CD4-positive, CD25-positive, alpha-beta regulatory T cell (primary cell): ENCODE measurements around the gene TPRA1. TPM values are rescaled to one million over a fixed set of nuclear protein-coding genes. Genes with fewer than 3 reads are reported as not detected.
A peak's percentile ranks its signal among the peaks of the same experiment; 100 is the strongest.
"Not testable (repeated sequence)": the region's sequence is repeated elsewhere in the genome, so short reads cannot be mapped to it uniquely, and the experiment has no call there.

ENCODE experiments used
- ATAC-seq, 2 donors: fragments of 150-1000 bp; cut with Tn5 transposase; one replicate each; pipeline ENCODE4 v1.10.0; 2021; ENCODE audit warnings: low read depth in 2 of 2, moderate number of reproducible peaks in 2 of 2, moderate library complexity in 1 of 2
- DNase-seq, 3 donors: peaks; one replicate each; pipeline versions ENCODE4 v3.0.0 to v3.0.0-alpha.2; 2012 to 2022; ENCODE audit warnings: mixed read lengths in 1 of 3
- H3K27ac ChIP-seq: one replicate; pipeline ENCODE4 v1.7.0; 2013; ENCODE audit warnings: mild to moderate bottlenecking, low read length; ENCODE audit not compliant: insufficient read depth, poor library complexity, severe bottlenecking
- H3K27me3 ChIP-seq: one replicate; pipeline ENCODE4 v1.7.0; 2013; ENCODE audit warnings: low read length; ENCODE audit not compliant: control insufficient read depth, insufficient read depth
- H3K36me3 ChIP-seq: one replicate; pipeline ENCODE4 v1.7.0; 2013; ENCODE audit warnings: mild to moderate bottlenecking, low read length, moderate library complexity; ENCODE audit not compliant: control insufficient read depth, insufficient read depth
- H3K4me1 ChIP-seq: 2 replicates; pipeline ENCODE4 v1.7.0; 2013; ENCODE audit warnings: mild to moderate bottlenecking, low read length; ENCODE audit not compliant: insufficient read depth, control insufficient read depth, poor library complexity, severe bottlenecking
- H3K4me3 ChIP-seq: one replicate; pipeline ENCODE4 v1.7.0; 2013; ENCODE audit warnings: low read depth, mild to moderate bottlenecking, low read length, moderate library complexity
- H3K9me3 ChIP-seq, 2 experiments: 1 replicate in 1 of 2; 2 replicates in 1 of 2; pipeline ENCODE4 v1.7.0; 2013; ENCODE audit warnings: low read length in 2 of 2, mild to moderate bottlenecking in 1 of 2, moderate library complexity in 1 of 2; ENCODE audit not compliant: control insufficient read depth in 2 of 2
- H3K27ac Mint-ChIP-seq, 3 donors: one replicate each; pipeline ENCODE4 v1.8.0; 2020 to 2022; ENCODE audit warnings: mild to moderate bottlenecking in 3 of 3, mixed read lengths in 3 of 3, moderate library complexity in 2 of 3
- H3K27me3 Mint-ChIP-seq: one replicate; pipeline ENCODE4 v1.8.0; 2022; ENCODE audit warnings: mild to moderate bottlenecking, mixed read lengths
- H3K36me3 Mint-ChIP-seq: one replicate; pipeline ENCODE4 v1.8.0; 2020; ENCODE audit warnings: mixed read lengths
- H3K4me1 Mint-ChIP-seq, 4 donors: one replicate each; pipeline ENCODE4 v1.8.0; 2020 to 2022; ENCODE audit warnings: mixed read lengths in 4 of 4, mild to moderate bottlenecking in 1 of 4
- H3K4me3 Mint-ChIP-seq, 4 donors: one replicate each; pipeline ENCODE4 v1.8.0; 2020 to 2022; ENCODE audit warnings: mild to moderate bottlenecking in 4 of 4, mixed read lengths in 4 of 4, moderate library complexity in 3 of 4
- H3K9me3 Mint-ChIP-seq, 7 donors: one replicate each; pipeline ENCODE4 v1.8.0; 2020 to 2022; ENCODE audit warnings: mixed read lengths in 7 of 7, mild to moderate bottlenecking in 3 of 7, moderate library complexity in 2 of 7
- polyA plus RNA-seq, 4 donors: library from polyadenylated mRNA; unstranded; fragments of 300-500 nt; fragmentation: Illumina TruSeq; gene quantifications; one replicate each; pipeline ENCODE4 v1.2.3, GENCODE V29; 2021
- total RNA-seq: library from RNA; stranded (reverse); gene quantifications from one replicate; pipeline ENCODE4 v1.2.3, GENCODE V29; 2022

Gene TPRA1
- total and polyA plus RNA-seq, 5 donors from 2014 or later = 14.0 to 27.4 (median 24.0) TPM

DNA sequence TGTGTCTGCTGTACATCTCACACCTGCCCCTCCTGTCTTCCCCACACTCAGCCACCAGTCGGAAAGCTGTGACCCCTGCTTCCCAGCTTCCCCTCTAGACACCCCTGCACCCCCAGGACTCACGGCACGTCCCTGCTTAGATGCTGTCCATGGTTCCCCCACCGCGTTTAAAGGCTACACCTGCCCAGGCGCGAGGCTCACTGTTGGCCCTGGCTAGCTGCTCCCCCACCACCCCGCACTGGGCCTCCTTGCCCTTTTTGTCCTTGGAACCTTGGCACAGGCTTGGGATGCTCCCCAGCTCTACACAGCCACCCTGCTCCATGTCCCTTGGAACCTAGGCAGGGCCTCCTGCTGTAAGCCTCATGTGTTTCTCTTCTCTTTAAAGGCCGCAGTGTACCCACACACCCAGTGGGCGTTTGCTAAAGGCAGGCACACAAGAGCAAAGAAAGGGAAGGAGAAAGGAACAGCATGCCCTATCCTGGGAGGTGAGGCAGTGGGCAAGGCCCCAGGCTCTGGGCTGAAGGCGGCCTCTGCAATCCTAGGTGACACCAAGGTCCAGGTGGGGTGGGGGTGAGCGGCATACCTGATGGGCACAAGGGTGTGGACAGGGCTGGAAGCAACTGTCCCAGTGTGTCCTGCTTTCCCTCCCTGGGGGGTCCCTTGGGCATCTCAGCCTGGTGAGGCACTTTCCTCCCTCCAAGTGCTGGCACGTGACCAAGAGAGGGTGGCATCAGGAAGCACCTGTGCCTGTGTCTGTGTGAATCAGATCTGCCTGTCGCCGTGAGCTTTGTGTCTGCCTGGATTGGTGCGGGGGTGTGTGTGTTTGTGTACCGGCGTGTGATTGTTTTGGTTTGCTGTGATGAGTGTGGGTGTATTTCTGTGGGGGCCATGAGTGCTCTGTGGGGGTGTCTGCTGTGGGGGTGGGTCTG, 54.4 kb downstream of the TPRA1 start:
- H3K9me3 Mint-ChIP-seq = peaks cover 0 to 2% (median 0%) of the 10 kb centered on the region in 7 donors
- H3K27ac Mint-ChIP-seq = no peak overlapping the region
- H3K27ac ChIP-seq = no peak overlapping the region
- no peaks in the 10 kb centered on the region for H3K27me3 ChIP-seq
- DNase-seq (no peak), ATAC-seq (no peak)
- peaks cover 10% of the 10 kb centered on the region for H3K27me3 Mint-ChIP-seq
- no peaks in the 10 kb centered on the region for H3K36me3 ChIP-seq
- no peaks in the 10 kb centered on the region for H3K4me1 ChIP-seq
- H3K4me3 Mint-ChIP-seq = no peak overlapping the region
- no peaks in the 10 kb centered on the region for H3K36me3 Mint-ChIP-seq
- no peak overlapping the region for H3K4me3 ChIP-seq
- H3K9me3 ChIP-seq = no peaks in the 10 kb centered on the region
- H3K4me1 Mint-ChIP-seq = peaks cover 0 to 4% (median 0%) of the 10 kb centered on the region in 4 donors

DNA sequence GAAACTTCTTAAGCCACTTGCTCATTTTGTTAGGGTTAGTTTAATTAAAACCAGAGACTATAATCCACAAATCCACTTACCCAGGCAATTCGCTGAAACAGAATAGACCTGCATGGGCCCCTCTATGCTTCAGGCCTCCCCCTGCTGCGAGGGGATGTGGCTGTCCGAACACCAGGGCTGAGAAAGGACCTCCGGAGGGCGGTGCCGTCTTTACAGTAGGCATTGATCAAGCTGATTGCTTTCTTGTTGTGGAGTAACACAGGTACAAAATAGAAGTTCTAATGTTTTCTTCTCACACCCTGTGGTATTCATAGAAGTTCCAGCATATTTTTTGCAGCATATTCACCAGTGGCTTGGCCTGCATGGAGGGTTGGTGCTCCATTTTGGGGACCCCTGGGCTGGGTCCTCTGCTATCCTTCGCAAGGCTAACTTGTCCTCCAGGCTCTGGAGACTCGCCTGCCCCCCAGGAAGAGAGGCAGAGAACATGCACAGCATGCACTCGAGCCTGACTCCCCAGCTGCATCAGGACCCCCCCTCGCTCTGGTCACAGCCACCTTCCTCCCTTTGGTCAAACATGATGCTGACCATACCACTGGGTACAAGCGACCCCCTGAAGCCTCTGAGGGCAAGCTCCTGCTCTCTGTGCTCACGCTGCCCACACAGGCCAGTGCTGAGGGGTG, 55.3 kb downstream of the TPRA1 start:
- Histone ChIP-seq H3K4me3 (no peak overlapping the region), H3K4me1 (no peaks in the 10 kb centered on the region), H3K9me3 (no peaks in the 10 kb centered on the region), H3K36me3 (no peaks in the 10 kb centered on the region), H3K27me3 (no peaks in the 10 kb centered on the region), H3K27ac (no peak overlapping the region)
- no peaks in the 10 kb centered on the region for H3K36me3 Mint-ChIP-seq
- no peak for DNase-seq
- H3K27me3 Mint-ChIP-seq = peaks cover 10% of the 10 kb centered on the region
- no peak overlapping the region for H3K27ac Mint-ChIP-seq
- H3K4me3 Mint-ChIP-seq = no peak overlapping the region
- H3K4me1 Mint-ChIP-seq = peaks cover 0 to 4% (median 0%) of the 10 kb centered on the region in 4 donors
- no peak for ATAC-seq
- H3K9me3 Mint-ChIP-seq = peaks cover 0 to 2% (median 0%) of the 10 kb centered on the region in 7 donors

DNA sequence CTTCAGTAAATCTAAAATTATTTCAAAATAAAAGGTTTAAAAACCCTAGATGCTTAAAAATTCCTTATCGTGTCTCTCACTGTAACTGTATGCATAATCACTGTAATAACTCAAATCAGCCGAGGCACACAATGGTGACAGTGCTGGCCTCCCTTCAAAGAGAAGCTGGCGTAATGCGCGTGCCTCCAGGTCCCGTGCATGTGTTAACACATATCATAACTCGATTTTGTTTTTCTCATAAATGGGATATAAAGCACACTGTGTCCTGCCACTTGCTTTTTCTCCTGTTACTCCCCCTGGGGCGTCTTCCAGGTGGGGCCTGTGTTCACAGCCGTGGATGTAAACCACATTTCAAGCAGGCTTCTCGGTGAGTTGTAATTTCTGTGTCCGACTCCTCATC, 56.0 kb downstream of the TPRA1 start:
- no peak overlapping the region for H3K4me3 Mint-ChIP-seq
- no peak for DNase-seq

DNA sequence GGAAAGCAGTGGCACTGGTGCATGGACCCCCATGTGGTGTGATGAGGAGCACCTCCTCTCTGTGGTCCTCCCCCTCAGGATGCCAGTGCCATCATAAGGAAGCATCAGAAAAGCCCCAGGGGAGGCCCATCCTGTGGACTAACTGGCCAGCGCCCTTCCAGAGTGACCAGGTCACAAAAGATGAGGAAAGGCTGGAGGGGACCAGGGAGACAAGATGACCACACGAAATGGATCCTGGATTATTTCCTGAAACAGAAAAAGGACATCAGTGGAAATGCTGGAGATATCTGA, 56.4 kb downstream of the TPRA1 start:
- Histone ChIP-seq H3K9me3 (no peaks in the 10 kb centered on the region), H3K4me1 (no peaks in the 10 kb centered on the region), H3K4me3 (no peak overlapping the region), H3K36me3 (no peaks in the 10 kb centered on the region), H3K27ac (no peak overlapping the region), H3K27me3 (no peaks in the 10 kb centered on the region)
- no peak for DNase-seq
- no peak overlapping the region for H3K4me3 Mint-ChIP-seq
- no peaks in the 10 kb centered on the region for H3K36me3 Mint-ChIP-seq
- H3K27ac Mint-ChIP-seq = no peak overlapping the region
- ATAC-seq = no peak
- peaks cover 0 to 4% (median 0%) of the 10 kb centered on the region in 4 donors for H3K4me1 Mint-ChIP-seq
- H3K27me3 Mint-ChIP-seq = peaks cover 10% of the 10 kb centered on the region
- peaks cover 0 to 5% (median 0%) of the 10 kb centered on the region in 7 donors for H3K9me3 Mint-ChIP-seq

More for the DNA sequence above, 56.0 kb downstream of the TPRA1 start:
- H3K27ac Mint-ChIP-seq = no peak overlapping the region
- Histone ChIP-seq H3K27me3 (no peaks in the 10 kb centered on the region), H3K4me3 (no peak overlapping the region), H3K9me3 (no peaks in the 10 kb centered on the region), H3K27ac (no peak overlapping the region), H3K4me1 (no peaks in the 10 kb centered on the region), H3K36me3 (no peaks in the 10 kb centered on the region)
- H3K36me3 Mint-ChIP-seq = no peaks in the 10 kb centered on the region
- peaks cover 0 to 4% (median 0%) of the 10 kb centered on the region in 4 donors for H3K4me1 Mint-ChIP-seq
- H3K9me3 Mint-ChIP-seq = peaks cover 0 to 4% (median 0%) of the 10 kb centered on the region in 7 donors
- ATAC-seq = no peak
- H3K27me3 Mint-ChIP-seq = peaks cover 10% of the 10 kb centered on the region

DNA sequence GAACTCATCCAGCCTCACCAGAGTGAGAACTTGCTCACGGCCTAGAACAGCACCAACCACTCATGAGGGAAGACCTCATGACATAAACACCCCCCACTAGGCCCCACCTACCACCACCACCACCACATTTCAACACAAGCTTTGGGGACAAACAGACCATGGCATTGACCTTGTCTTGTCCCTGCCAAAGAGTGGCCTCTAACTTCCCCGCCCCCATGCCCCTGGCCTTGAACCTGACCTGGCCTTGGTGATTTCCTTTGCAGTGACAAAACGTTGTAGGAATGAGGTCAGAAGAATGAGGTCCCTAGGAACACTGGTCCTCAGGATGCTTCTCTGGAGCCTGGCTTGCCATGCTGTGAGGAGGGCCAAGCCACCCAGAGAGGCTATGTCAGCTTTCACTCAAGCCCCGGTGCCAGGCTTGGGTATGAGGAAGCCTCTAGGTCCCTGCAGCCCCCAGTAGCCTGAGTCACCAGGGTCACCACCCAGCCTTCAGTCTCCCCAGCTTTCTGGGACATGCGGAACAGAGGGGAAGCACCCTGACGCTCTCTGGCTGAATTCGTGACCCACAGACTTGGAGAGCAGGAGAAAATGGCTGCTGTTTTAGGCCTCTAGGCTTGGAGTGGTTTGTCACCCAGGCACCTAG, 57.9 kb downstream of the TPRA1 start:
- DNase-seq (no peak), ATAC-seq (no peak)
- H3K4me3 ChIP-seq = no peak overlapping the region
- H3K27ac Mint-ChIP-seq = no peak overlapping the region
- H3K4me1 Mint-ChIP-seq = peaks cover 0 to 4% (median 0%) of the 10 kb centered on the region in 4 donors
- H3K36me3 Mint-ChIP-seq = no peaks in the 10 kb centered on the region
- H3K9me3 Mint-ChIP-seq = peaks cover 0 to 4% (median 0%) of the 10 kb centered on the region in 7 donors
- no peak overlapping the region for H3K27ac ChIP-seq
- no peaks in the 10 kb centered on the region for H3K9me3 ChIP-seq
- H3K36me3 ChIP-seq = no peaks in the 10 kb centered on the region
- H3K27me3 ChIP-seq = peaks cover 2% of the 10 kb centered on the region
- H3K4me3 Mint-ChIP-seq = no peak overlapping the region
- no peaks in the 10 kb centered on the region for H3K4me1 ChIP-seq
- peaks cover 7% of the 10 kb centered on the region for H3K27me3 Mint-ChIP-seq

DNA sequence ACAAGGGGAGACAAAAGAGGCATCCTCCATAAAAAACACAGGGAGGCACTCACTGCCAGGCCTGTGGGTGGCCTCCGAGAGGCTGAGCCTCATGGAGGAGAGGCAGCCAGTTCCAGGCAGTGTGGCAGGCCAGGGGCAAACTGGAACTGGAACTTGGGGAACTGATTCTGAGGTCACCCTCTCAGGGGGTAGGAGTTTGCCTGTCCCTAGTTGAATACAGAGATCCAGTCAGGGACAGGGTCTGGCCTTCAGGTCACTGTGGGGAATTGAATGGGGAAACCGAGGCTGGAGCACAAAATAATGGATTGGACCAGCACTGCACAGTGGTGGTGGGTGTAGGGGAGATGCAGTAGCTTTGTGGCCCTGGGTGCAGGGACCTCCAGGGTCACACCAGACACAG, 58.7 kb downstream of the TPRA1 start:
- Histone ChIP-seq H3K4me1 (no peaks in the 10 kb centered on the region), H3K27me3 (peaks cover 2% of the 10 kb centered on the region), H3K36me3 (no peaks in the 10 kb centered on the region), H3K9me3 (no peaks in the 10 kb centered on the region), H3K4me3 (no peak overlapping the region), H3K27ac (no peak overlapping the region)
- H3K4me3 Mint-ChIP-seq = no peak overlapping the region
- peaks cover 4% of the 10 kb centered on the region for H3K27me3 Mint-ChIP-seq
- H3K27ac Mint-ChIP-seq = peak overlapping the region in 1 of 3 donors; percentile 45
- DNase-seq = no peak
- ATAC-seq = no peak
- peaks cover 0 to 4% (median 0%) of the 10 kb centered on the region in 4 donors for H3K4me1 Mint-ChIP-seq
- H3K36me3 Mint-ChIP-seq = no peaks in the 10 kb centered on the region
- peaks cover 0 to 5% (median 0%) of the 10 kb centered on the region in 7 donors for H3K9me3 Mint-ChIP-seq

DNA sequence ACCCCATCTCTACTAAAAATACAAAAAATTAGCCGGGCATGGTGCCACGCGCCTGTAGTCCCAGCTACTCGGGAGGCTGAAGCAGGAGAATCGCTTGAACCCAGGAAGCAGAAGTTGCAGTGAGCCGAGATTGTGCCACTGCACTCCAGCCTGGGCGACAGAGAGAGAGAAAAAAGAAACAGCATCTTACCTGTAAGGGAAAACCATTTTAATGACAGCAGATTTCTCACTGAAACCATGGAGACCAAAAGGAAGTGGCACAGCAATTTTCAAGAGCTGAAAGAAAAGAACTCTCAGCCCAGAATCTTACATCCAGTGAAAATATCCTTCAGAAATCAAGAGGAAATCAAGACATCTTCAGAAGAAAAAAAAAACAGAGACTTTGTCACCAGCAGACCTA, 59.7 kb downstream of the TPRA1 start:
- not testable (repeated sequence) for H3K4me3 Mint-ChIP-seq, H3K27ac ChIP-seq, H3K27ac Mint-ChIP-seq, H3K9me3 ChIP-seq, H3K4me1 Mint-ChIP-seq, H3K27me3 Mint-ChIP-seq, H3K4me1 ChIP-seq, H3K36me3 ChIP-seq, H3K27me3 ChIP-seq, H3K9me3 Mint-ChIP-seq, H3K4me3 ChIP-seq, DNase-seq, H3K36me3 Mint-ChIP-seq, ATAC-seq
